Neural crest cell (in vitro differentiated cells): ENCODE results near the gene SHC2. TPM values are rescaled to one million over a fixed set of nuclear protein-coding genes. Genes with fewer than 3 reads are reported as not detected.

Experiments used
- DNase-seq: peaks from one replicate; pipeline ENCODE4 v3.0.0; 2021; ENCODE audit warnings: low read depth, mixed read lengths, low spot score
- H3K27ac Mint-ChIP-seq: one replicate; pipeline ENCODE4 v1.8.0; 2021; ENCODE audit warnings: mild to moderate bottlenecking, mixed read lengths; ENCODE audit not compliant: unreplicated experiment
- H3K27me3 Mint-ChIP-seq: 2 replicates; pipeline ENCODE4 v1.8.0; 2021; ENCODE audit warnings: low read depth, mild to moderate bottlenecking, mixed read lengths
- H3K36me3 Mint-ChIP-seq: 2 replicates; pipeline ENCODE4 v1.8.0; 2021; ENCODE audit warnings: low read depth, mild to moderate bottlenecking, mixed read lengths
- H3K4me1 Mint-ChIP-seq: 2 replicates; pipeline ENCODE4 v1.8.0; 2021; ENCODE audit warnings: mixed read lengths
- H3K4me3 Mint-ChIP-seq: one replicate; pipeline ENCODE4 v1.8.0; 2021; ENCODE audit warnings: mild to moderate bottlenecking, mixed read lengths
- H3K9me3 Mint-ChIP-seq: 2 replicates; pipeline ENCODE4 v1.8.0; 2021; ENCODE audit warnings: mixed read lengths
- CTCF ChIP-seq: fragments of 200-600 bp; sonication (generic); conservative IDR thresholded peaks from 2 replicates; pipeline ENCODE4 v1.5.0; 2021; ENCODE audit warnings: antibody characterized with exemption, mild to moderate bottlenecking
- total RNA-seq: library from RNA; stranded (reverse); gene quantifications from 2 replicates; pipeline ENCODE4 v1.2.1, GENCODE V29; 2021

Gene SHC2
- total RNA-seq, 1 donor from 2014 or later: 45.2 TPM

GRCh38 chr19:494171-495080, 33.6 kb upstream of the SHC2 start:
- no peak for DNase-seq
- Mint-ChIP-seq H3K27me3 (peaks cover 31% of the 10 kb centered on the region), H3K36me3 (peaks cover 8% of the 10 kb centered on the region), H3K27ac (no peak overlapping the region), H3K4me3 (no peak overlapping the region), H3K9me3 (no peaks in the 10 kb centered on the region), H3K4me1 (peaks cover 10% of the 10 kb centered on the region)
- TF ChIP-seq CTCF: no peak

- Mint-ChIP-seq H3K9me3 (no peaks in the 10 kb centered on the region), H3K27ac (no peak overlapping the region), H3K36me3 (peaks cover 5% of the 10 kb centered on the region), H3K27me3 (peaks cover 25% of the 10 kb centered on the region), H3K4me1 (peaks cover 10% of the 10 kb centered on the region), H3K4me3 (peak overlapping the region; percentile 81)
- TF ChIP-seq CTCF: no peak
- no peak for DNase-seq
Observed at GRCh38 chr19:493391-494170, 32.7 kb upstream of the SHC2 start.

- peaks cover 16% of the 10 kb centered on the region for H3K27me3 Mint-ChIP-seq
- TF ChIP-seq CTCF: no peak
- H3K36me3 Mint-ChIP-seq: peaks cover 5% of the 10 kb centered on the region
- no peaks in the 10 kb centered on the region for H3K9me3 Mint-ChIP-seq
- no peak overlapping the region for H3K4me3 Mint-ChIP-seq
- no peak overlapping the region for H3K27ac Mint-ChIP-seq
- no peak for DNase-seq
- peaks cover 16% of the 10 kb centered on the region for H3K4me1 Mint-ChIP-seq
Observed at GRCh38 chr19:492091-492531, 31.3 kb upstream of the SHC2 start.

- DNase-seq: no peak
- peaks cover 15% of the 10 kb centered on the region for H3K27me3 Mint-ChIP-seq
- no peaks in the 10 kb centered on the region for H3K9me3 Mint-ChIP-seq
- H3K36me3 Mint-ChIP-seq: peaks cover 5% of the 10 kb centered on the region
- TF ChIP-seq CTCF: no peak
- H3K27ac Mint-ChIP-seq: no peak overlapping the region
- peaks cover 22% of the 10 kb centered on the region for H3K4me1 Mint-ChIP-seq
- H3K4me3 Mint-ChIP-seq: no peak overlapping the region
Observed at GRCh38 chr19:491146-491741, 30.4 kb upstream of the SHC2 start.

- Mint-ChIP-seq H3K36me3 (peaks cover 5% of the 10 kb centered on the region), H3K27me3 (peaks cover 7% of the 10 kb centered on the region), H3K4me3 (peak overlapping the region; percentile 82), H3K9me3 (no peaks in the 10 kb centered on the region), H3K4me1 (peaks cover 37% of the 10 kb centered on the region), H3K27ac (no peak overlapping the region)
- no peak for TF ChIP-seq CTCF
- no peak for DNase-seq
Observed at GRCh38 chr19:489418-490196, 28.8 kb upstream of the SHC2 start.
